ENCODE data around the gene ZFP1.
"Not testable (repeated sequence)": the region's sequence is repeated elsewhere in the genome, so short reads cannot be mapped to it uniquely, and the experiment has no call there.

Gene ZFP1

DNA sequence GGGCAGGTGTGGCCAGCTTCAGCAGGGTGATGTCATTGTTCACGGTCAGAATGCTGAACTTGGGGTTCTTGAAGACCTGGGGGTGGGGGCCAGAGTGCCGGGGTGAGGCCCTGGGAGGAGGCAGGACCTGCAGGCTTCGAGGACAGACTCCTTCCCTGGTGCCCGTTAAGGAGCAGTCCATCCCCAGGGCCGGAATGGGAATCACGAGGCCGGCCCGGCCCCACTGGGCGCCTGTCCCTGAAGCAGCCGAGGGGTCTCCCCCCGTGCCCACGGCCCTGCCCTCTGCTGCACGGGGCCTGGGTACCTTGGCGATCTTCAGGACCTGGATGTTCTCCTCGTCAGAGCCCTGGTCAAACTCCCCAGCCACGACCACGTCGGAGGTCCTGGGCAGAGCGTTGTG is 57.1 kb downstream of the ZFP1 start:
- DNase-seq: not testable (repeated sequence)

DNA sequence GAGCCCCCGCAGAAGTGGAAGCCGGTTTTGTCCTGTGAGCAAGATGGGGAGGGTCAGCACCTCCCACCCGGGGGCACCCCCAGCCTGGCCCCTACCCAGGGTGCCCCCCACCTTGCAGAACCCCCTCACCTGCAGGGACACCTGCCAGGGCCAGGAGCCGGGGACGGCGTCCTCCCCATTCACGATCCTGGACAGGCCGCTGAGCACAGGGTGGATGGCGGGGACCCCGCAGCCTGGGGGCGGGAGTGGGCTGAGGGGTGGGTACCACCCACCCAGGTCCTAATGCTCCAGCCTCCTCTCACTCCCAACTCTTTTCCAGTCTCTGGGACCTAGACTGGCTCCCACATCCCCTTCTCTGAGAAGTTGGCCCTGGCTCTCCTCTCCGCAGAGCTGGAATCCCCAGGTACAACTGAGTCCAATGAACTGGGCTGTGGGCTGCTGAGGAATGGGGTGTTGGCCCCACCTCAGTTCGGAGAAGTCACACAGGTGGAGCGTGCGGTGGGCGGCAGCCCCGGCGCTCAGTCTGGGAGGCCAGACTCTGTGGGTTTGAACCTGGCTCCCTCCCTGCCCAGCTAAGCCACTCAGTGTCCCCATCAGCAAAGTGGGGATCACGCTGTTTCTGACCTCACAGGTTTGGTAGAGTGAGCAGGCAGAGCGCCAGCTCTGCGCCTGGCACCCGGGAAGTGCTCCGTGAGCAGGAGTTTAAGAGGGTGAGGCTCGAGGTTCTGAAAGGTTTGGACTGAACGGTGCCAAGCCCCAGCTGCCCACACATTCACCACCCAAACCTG is 57.8 kb downstream of the ZFP1 start:
- DNase-seq: not testable (repeated sequence)

DNA sequence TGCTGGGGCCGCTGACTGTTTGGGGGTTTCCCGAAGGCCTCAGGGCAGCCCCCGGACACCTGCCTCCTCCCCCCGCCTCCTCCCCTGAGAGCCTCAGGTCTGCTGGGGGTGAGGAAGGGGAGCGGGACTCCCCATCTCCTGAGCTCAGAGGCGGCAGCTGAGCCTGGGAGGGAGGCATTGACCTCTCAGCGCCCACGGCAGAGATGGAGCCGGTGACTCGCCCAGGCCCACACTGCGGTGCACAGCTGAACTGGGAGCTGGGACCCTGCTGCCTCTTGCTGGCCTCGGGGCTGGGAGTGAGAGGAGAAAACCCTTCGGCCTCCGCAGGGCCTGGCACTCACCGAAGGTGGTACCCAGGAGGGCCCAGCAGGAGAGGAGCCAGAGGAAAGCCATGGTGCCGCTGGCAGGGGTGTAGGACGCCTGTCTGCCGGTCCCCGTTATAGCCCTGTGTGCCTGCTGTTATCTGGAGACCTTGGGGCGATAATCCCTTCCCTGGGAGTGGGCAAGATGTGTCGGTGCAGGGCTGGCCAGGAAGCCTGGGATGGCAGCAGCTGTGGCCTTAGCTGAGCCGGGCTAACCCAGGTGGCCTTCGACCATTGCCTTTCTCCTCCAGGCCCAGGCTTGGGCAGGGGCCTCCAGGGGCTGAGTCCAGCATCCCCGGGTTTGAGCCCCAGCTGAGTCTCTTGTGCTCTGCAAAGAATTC is 58.6 kb downstream of the ZFP1 start, which contains the start of gene CTRB2:
TSS of gene CTRB2 (minus strand) at position 413 of the 703 bp plus-strand sequence. CDS start at position 393, 20 bp downstream.
- no peak for DNase-seq

DNA sequence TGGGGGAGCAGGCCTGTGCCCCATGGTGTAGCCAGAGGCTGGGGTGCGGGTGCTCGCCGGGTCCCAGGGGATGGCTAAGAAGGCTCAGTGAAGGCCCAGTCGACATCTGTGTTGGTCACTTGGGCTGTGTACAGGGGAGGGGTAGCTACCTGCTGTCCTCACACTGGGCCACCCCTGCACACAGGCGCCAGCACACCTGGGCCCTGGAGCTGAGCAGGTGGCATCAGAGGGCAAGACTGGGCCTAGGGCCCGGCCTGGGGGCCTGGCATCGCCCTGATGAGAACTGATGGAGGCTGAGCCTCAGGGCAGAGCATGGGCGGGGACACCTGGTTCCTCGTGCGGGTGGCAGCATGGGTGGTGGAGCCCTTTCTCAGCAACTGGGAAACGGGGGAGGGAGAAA is 59.5 kb downstream of the ZFP1 start:
- DNase-seq: no peak

DNA sequence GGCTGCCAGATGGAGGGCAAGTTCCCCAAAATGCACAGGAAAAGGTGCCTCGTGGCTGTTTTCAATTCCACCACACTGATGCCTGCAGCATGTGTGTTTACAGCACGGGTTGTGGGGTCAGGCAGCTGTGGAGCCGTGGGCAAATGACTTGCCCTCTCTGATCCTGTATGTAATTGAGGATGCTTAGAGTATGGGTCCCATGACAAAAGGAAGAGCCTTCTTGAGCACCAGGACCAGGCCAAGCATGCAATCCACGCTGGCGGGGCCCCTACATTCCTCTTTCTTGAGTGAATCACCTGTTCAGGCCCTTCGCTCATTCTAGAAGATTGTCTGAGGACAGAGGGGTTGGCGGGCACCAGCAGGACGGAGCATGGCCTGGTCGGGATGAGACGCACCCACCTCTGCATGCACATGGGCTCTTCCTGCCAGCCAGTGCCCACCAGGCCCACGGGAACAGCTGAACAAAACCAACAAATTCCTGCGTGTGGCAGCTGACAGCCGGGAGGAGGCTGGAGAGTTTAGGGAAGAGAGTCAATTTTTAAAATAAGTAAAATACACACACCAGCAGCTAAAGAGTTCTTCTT is 60.0 kb downstream of the ZFP1 start:
- DNase-seq: no peak

DNA sequence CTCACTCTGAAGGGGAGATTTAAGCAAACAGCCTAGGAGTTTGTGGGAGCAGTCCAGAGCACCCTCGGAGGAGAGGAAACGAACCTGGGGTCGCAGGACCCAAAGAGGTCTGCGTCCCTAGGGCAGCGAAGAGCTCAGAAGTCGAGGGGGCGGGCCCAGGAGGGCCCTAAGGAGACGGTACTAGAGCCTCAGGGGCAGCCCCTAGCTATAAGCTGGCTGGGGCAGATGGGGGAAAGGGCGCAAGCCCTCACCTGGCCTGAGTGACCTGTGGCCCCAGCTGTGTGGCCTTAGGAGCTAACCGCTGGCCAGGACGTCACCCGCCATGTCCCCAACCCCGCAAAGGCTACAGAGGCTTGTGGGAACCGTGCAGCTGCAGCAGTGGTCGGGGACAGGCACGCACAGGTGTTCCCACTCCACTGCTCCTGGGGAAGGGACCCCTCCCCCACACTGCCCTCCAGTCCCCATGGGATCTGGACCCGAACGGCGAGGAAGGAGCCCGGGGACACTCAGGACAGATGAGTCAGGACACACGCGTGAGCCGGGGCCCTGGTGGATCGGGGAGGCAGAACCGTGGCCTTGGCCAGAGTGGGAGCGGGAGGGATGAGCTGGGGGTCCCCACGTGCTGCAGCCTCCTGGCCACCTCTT is 60.7 kb downstream of the ZFP1 start:
- no peak for DNase-seq

DNA sequence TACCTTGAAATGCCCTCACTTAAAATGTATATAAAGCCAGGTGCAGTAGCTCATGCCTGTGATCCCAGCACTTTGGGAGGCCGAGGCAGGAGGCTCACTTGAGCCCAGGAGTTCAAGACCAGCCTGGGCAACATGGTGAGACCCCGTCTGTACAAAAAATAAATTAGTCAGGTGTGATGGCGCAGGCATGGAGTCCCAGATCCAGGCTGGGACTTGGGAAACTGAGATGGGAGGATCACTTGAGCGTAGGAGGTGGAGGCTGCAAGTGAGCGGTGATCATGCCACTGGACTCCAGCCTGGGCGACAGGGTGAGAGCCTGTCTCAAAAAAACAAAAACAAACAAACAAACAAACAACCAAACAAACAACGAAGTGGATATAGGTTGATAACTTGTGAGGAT is 61.2 kb downstream of the ZFP1 start:
- DNase-seq: not testable (repeated sequence)

DNA sequence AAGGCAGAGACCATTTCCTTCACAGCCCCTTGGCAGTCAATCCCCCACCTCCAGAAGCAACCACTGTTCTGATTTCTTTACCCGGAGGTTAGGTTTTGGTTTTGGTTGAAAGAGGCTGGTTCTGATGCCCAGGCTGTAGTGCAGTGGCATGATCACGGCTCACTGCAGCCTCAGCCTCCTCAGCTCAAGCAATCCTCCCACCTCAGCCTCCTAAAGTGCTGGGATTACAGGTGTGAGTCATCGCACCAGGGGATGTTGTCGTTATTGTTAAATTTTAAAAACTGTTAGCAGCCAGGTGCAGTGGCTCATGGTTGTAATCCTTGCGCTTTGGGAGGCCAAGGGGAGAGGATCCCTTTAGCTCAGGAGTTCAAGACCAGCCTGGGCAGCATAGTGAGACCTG is 61.6 kb downstream of the ZFP1 start:
- DNase-seq: no peak

DNA sequence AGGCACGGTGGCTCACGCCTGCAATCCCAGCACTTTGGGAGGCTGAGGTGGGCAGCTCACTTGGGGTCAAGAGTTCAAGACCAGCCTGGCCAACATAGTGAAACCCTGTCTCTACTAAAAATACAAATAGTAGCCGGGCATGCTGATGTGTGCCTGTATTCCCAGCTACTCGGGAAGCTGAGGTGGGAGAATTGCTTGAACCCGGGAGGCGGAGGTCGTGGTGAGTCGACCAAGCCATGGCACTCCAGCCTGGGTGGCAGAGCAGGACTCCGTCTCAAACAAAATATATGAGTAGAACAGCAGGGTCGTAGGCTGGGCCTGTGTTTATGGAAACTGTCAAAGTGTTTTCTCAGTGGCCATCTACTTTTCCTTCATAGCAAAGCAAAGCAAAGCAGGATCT is 63.0 kb downstream of the ZFP1 start:
- DNase-seq: not testable (repeated sequence)

DNA sequence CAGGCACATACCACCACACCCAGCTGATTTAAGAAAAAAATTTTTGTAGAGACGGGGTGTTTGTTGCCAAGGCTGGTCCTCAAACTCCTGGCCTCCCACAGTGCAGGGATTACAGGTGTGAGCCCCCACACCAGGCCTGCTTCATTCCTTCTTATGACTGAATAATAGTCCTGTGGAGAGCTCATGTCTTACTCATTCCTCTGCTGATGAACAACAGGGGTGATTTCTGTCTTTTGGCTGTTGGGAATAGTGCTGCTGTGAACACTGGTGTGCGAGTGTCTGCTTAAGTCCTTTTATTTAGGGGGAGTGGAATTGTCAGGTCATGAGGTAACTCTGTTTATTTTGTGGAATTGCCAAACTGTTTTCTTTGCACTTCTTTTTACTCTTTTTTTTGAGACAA is 67.8 kb downstream of the ZFP1 start:
- no peak for DNase-seq

DNA sequence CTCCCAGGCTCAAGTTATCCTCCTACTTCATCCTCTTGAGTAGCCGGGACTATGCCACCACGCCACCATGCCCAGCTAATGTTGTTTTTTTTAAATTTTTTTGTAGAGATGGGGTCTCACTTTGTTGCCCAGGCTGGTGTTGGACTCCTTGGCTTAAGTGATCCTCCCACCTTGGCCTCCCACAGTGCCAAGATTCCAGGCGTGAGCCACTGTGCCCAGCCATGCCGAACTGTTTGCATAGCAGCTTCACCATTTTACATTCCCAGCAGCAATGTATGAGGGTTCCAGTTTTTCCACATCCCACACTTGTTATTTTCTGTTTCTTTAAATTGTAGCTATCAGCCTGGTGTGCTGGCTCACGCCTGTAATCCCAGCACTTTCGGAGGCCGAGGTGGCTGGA is 68.3 kb downstream of the ZFP1 start:
- DNase-seq: no peak

DNA sequence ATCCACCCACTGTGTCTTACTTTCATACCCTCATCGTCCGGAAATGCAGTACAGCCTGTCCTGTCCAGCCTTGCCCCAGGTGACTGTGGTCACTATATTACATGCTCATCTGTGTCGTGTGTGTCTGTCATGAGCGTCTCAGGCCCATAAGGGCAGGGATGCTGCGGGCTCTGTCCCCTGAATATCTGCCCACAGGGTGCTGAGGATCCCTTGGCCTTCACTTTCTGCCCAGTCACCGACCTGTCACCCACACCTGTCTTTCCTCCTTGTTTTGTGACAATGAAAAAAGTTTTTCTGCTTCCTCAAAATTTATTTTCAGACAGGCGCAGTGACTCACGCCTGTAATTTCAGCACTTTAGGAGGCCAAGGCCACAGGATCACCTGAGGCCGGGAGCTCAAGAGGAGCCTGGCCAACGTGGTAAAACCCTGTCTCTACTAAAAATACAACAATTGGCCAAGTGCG is 69.1 kb downstream of the ZFP1 start:
- no peak for DNase-seq

DNA sequence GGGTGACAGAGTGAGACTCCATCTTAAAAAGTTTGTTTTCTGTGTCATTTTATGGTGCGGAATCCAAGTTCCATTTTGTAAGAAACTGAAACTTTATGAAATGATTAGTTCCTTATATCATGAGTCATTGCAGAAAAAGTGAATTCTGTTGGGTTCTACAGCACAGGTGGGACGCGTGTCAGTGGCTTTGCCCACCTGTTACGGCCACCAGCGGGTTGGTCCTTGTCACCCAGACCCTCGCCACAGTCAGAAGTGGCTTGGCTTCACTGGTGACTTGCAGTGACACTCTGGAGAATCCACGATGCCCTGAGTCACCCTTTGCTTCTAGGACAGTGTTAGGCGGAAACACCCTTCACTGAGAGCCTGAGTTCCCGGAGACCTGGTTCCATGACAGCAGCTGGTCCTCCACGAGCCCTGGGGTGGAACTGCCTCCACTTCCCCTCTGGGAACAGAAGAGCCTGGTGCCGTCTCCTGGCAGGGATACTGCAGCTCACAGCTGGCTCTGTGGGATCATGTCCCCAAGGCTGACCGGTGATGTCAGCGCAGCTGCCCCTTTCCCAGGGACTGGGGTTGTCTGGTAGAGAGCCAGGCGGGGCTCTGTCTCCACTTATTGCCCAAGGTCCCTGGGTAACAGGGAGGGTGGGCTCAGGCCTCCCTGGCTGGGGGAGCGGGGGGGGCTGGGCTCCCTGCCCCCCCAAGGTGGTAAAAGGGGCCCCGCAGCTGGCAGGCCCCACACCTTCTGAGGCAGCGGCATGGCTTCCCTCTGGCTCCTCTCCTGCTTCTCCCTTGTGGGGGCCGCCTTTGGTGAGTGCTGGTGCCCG is 70.1 kb downstream of the ZFP1 start, which contains the start of gene CTRB1:
TSS of gene CTRB1 (plus strand) at position 733 of the 821 bp plus-strand sequence. CDS start at position 753, 20 bp downstream.
- no peak for DNase-seq

DNA sequence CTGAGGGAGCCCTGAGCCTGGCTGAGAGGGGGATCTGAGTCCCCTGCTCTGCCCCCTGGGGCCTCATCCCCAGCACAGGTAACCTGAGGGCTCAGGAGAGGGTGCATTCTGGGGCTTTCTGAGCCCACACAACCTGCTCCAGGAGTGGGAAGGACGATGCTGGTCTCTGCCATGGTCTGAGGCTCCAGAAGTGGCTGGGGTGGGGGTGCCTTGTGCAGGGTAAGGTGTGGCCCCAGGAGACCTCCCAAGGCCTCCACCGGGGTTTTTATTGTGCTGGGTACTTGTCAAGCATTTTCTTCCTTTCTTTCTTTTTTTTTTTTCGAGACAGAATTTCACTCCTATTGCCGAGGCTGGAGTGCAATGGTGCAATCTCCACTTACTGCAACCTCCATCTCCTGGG is 70.8 kb downstream of the ZFP1 start:
- no peak for DNase-seq

DNA sequence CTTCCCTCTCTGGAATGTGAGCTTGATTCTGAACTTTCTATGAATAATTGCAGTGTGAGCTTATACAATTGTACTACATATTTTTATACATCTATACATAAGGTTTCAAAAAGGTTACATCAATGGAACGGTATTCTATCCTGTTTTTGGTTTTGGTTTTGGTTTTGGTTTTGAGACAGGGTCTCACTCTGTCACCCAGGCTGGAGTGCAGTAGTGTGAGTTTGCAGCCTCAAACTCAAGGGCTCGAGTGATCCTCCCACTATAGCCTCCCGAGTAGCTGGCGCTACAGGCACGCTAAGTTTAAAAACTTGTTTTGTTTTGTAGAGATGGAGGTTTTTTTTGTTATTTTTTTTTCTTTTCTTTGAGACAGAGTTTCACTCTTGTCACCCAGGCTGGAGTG is 71.5 kb downstream of the ZFP1 start:
- DNase-seq: peak in 1 of 2 donors; percentile 13
